Neural cell (in vitro differentiated cells): ENCODE measurements around the gene RCL1. TPM values are rescaled to one million over a fixed set of nuclear protein-coding genes. Genes with fewer than 3 reads are reported as not detected.

Experiments used
- H2AFZ ChIP-seq: fragments of 200-600, 300-800 bp; sonication (generic), shearing (Covaris generic); 2 replicates; pipeline ENCODE4 v1.6.0; 2014; ENCODE audit warnings: low read depth, mild to moderate bottlenecking, antibody characterized with exemption, low read length, moderate library complexity
- H3F3A ChIP-seq: fragments of 200-600 bp; shearing (Covaris generic); 2 replicates; pipeline ENCODE4 v1.6.1; 2016; ENCODE audit warnings: mild to moderate bottlenecking, moderate library complexity, mixed read lengths, antibody characterized with exemption, low read length; ENCODE audit not compliant: insufficient read depth, poor library complexity, severe bottlenecking
- H3K27ac ChIP-seq: fragments of 200-600, 300-800 bp; sonication (generic), shearing (Covaris generic); 2 replicates; pipeline ENCODE4 v1.5.1; 2014; ENCODE audit warnings: mild to moderate bottlenecking, low read length, moderate library complexity
- H3K27me3 ChIP-seq: fragments of 300-800, 200-600 bp; sonication (generic), shearing (Covaris generic); 2 replicates; pipeline ENCODE4 v1.6.0; 2014; ENCODE audit warnings: mild to moderate bottlenecking, low read depth, low read length, moderate library complexity; ENCODE audit not compliant: insufficient read depth
- H3K36me3 ChIP-seq: fragments of 300-800, 200-600 bp; sonication (generic), shearing (Covaris generic); 2 replicates; pipeline ENCODE4 v1.5.1; 2014; ENCODE audit warnings: mild to moderate bottlenecking, antibody characterized with exemption, low read length, moderate library complexity; ENCODE audit not compliant: insufficient read depth
- H3K4me2 ChIP-seq: fragments of 300-800, 200-600 bp; sonication (generic), shearing (Covaris generic); 2 replicates; pipeline ENCODE4 v1.6.0; 2014; ENCODE audit warnings: mild to moderate bottlenecking, low read length
- H3K4me3 ChIP-seq: fragments of 300-800, 200-600 bp; sonication (generic), shearing (Covaris generic); 2 replicates; pipeline ENCODE4 v1.5.1; 2014; ENCODE audit warnings: mild to moderate bottlenecking, low read length, moderate library complexity
- H3K79me2 ChIP-seq: fragments of 200-600 bp; shearing (Covaris generic); replicated peaks from 2 replicates; pipeline ENCODE4 v1.6.0; 2014; ENCODE audit warnings: mild to moderate bottlenecking, low read length, moderate library complexity; ENCODE audit not compliant: insufficient read depth
- H3K9ac ChIP-seq: fragments of 300-800, 200-600 bp; sonication (generic), shearing (Covaris generic); 2 replicates; pipeline ENCODE4 v1.6.1; 2016; ENCODE audit warnings: mild to moderate bottlenecking, low read length, mixed read lengths
- H3K9me2 ChIP-seq: fragments of 200-600 bp; shearing (Covaris generic); 2 replicates; pipeline ENCODE4 v1.6.1; 2016; ENCODE audit warnings: mild to moderate bottlenecking, low read length, mixed read lengths; ENCODE audit not compliant: insufficient read depth
- H3K9me3 ChIP-seq: fragments of 200-600, 300-800 bp; sonication (generic), shearing (Covaris generic); 2 replicates; pipeline ENCODE4 v1.6.1; 2016; ENCODE audit warnings: mild to moderate bottlenecking, mixed run types, low read length, moderate library complexity, mixed read lengths
- H4K20me1 ChIP-seq: fragments of 200-600 bp; shearing (Covaris generic); 2 replicates; pipeline ENCODE4 v1.6.1; 2016; ENCODE audit warnings: mild to moderate bottlenecking, mixed run types; ENCODE audit not compliant: insufficient read depth
- EP300 ChIP-seq: fragments of 450-650 bp; conservative IDR thresholded peaks from 2 replicates; pipeline ENCODE4 v1.6.1; 2014; ENCODE audit warnings: antibody characterized with exemption, mild to moderate bottlenecking, moderate library complexity; ENCODE audit not compliant: poor library complexity, severe bottlenecking
- EZH2 ChIP-seq: fragments of 200-600, 300-800 bp; shearing (Covaris generic), sonication (generic); IDR thresholded peaks from 2 replicates; pipeline ENCODE4 v1.6.1; 2014; ENCODE audit warnings: antibody characterized with exemption, low read length, borderline replicate concordance, mild to moderate bottlenecking; ENCODE audit not compliant: insufficient read depth, poor library complexity, severe bottlenecking
- MXI1 ChIP-seq: fragments of 450-650 bp; conservative IDR thresholded peaks from 2 replicates; pipeline ENCODE4 v1.6.1; 2014; ENCODE audit warnings: antibody characterized with exemption, mild to moderate bottlenecking; ENCODE audit not compliant: poor library complexity, severe bottlenecking
- POLR2AphosphoS5 ChIP-seq: IDR thresholded peaks from 2 replicates; pipeline ENCODE4 v1.6.1; 2012
- RAD21 ChIP-seq: fragments of 450-650 bp; conservative IDR thresholded peaks from 2 replicates; pipeline ENCODE4 v1.6.1; 2014; ENCODE audit warnings: antibody characterized with exemption, mild to moderate bottlenecking, moderate library complexity
- SMC3 ChIP-seq: fragments of 450-650 bp; conservative IDR thresholded peaks from 2 replicates; pipeline ENCODE4 v1.6.1; 2014; ENCODE audit warnings: antibody characterized with exemption, mild to moderate bottlenecking, moderate library complexity; ENCODE audit not compliant: poor library complexity
- TAF1 ChIP-seq: IDR thresholded peaks from 2 replicates; pipeline ENCODE4 v1.6.1; 2012; ENCODE audit warnings: low read depth
- polyA plus RNA-seq: library from polyadenylated mRNA; depleted of rRNA; stranded (reverse); fragments of >200 nt; gene quantifications from 2 replicates; pipeline ENCODE4 v1.2.3, GENCODE V29; 2014
- TF ChIP-seq, protein P1 (sequence below): fragments of 450-650 bp; IDR thresholded peaks from 2 replicates; pipeline ENCODE4 v1.5.1; 2014; ENCODE audit warnings: antibody characterized with exemption, mild to moderate bottlenecking, moderate library complexity; ENCODE audit not compliant: poor library complexity, severe bottlenecking
- TF ChIP-seq, protein P2 (sequence below): IDR thresholded peaks from 2 replicates; pipeline ENCODE4 v1.6.1; 2012; ENCODE audit warnings: borderline replicate concordance

Gene RCL1
- polyA plus RNA-seq, 1 donor from 2014 or later = 4.2 TPM

DNA sequence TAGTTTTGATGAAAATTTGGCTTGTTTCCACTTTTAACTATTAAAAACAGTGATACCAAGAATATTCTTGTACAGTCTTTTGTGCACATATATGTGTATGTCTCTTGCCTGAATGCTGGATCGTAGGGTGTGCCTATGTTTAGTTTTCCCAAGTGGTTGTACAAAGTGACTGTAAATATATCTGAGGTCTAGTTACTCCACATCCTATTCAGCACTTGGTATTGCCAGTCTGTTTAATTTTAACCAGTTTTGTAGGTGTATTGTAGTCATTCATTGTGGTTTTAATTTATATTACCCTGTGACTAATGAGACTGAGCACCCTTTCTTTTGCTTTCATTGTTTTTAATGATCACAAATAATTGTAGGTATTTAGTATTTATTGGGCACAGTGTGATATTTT lies 17.8 kb downstream of the RCL1 start:
- H3K27me3 ChIP-seq = no peaks in the 10 kb centered on the region
- no peaks in the 10 kb centered on the region for H3K9me2 ChIP-seq
- H3K36me3 ChIP-seq = no peaks in the 10 kb centered on the region
- H3K4me2 ChIP-seq = no peak overlapping the region
- H4K20me1 ChIP-seq = no peaks in the 10 kb centered on the region
- no peak overlapping the region for H3K4me3 ChIP-seq
- no peak overlapping the region for H2AFZ ChIP-seq
- TF ChIP-seq EP300 (no peak), TAF1 (no peak), POLR2AphosphoS5 (no peak), RAD21 (no peak)
- TF ChIP-seq, protein P1, sequence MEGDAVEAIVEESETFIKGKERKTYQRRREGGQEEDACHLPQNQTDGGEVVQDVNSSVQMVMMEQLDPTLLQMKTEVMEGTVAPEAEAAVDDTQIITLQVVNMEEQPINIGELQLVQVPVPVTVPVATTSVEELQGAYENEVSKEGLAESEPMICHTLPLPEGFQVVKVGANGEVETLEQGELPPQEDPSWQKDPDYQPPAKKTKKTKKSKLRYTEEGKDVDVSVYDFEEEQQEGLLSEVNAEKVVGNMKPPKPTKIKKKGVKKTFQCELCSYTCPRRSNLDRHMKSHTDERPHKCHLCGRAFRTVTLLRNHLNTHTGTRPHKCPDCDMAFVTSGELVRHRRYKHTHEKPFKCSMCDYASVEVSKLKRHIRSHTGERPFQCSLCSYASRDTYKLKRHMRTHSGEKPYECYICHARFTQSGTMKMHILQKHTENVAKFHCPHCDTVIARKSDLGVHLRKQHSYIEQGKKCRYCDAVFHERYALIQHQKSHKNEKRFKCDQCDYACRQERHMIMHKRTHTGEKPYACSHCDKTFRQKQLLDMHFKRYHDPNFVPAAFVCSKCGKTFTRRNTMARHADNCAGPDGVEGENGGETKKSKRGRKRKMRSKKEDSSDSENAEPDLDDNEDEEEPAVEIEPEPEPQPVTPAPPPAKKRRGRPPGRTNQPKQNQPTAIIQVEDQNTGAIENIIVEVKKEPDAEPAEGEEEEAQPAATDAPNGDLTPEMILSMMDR = no peak
- TF ChIP-seq, protein P2, sequence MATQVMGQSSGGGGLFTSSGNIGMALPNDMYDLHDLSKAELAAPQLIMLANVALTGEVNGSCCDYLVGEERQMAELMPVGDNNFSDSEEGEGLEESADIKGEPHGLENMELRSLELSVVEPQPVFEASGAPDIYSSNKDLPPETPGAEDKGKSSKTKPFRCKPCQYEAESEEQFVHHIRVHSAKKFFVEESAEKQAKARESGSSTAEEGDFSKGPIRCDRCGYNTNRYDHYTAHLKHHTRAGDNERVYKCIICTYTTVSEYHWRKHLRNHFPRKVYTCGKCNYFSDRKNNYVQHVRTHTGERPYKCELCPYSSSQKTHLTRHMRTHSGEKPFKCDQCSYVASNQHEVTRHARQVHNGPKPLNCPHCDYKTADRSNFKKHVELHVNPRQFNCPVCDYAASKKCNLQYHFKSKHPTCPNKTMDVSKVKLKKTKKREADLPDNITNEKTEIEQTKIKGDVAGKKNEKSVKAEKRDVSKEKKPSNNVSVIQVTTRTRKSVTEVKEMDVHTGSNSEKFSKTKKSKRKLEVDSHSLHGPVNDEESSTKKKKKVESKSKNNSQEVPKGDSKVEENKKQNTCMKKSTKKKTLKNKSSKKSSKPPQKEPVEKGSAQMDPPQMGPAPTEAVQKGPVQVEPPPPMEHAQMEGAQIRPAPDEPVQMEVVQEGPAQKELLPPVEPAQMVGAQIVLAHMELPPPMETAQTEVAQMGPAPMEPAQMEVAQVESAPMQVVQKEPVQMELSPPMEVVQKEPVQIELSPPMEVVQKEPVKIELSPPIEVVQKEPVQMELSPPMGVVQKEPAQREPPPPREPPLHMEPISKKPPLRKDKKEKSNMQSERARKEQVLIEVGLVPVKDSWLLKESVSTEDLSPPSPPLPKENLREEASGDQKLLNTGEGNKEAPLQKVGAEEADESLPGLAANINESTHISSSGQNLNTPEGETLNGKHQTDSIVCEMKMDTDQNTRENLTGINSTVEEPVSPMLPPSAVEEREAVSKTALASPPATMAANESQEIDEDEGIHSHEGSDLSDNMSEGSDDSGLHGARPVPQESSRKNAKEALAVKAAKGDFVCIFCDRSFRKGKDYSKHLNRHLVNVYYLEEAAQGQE = no peak
- H3K27ac ChIP-seq = no peak overlapping the region
- H3F3A ChIP-seq = no peaks in the 10 kb centered on the region
- H3K9me3 ChIP-seq = no peaks in the 10 kb centered on the region
- H3K9ac ChIP-seq = no peak overlapping the region
- H3K79me2 ChIP-seq = no peaks in the 10 kb centered on the region

DNA sequence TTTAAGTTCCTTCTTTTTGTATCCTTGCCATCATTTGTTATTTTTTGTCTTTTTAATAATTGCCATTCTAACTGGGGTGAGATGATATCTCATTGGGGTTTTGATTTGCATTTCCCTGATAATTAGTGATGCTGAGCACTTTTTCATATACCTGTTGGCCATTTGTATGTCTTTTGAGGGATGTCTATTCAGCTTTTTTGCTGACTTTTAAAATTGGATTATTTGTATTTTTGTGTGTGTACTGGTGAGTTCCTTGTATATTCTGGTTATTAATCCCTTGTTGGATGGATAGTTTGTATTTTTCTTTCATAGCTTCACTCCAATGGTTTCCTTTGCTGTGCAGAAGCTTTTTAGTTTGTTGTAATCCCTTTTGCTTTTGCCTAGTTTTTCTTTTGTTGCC lies 19.1 kb downstream of the RCL1 start:
- Histone ChIP-seq H3K9ac (no peak overlapping the region), H3K9me3 (no peaks in the 10 kb centered on the region), H3K27me3 (no peaks in the 10 kb centered on the region), H3K4me3 (no peak overlapping the region), H4K20me1 (no peaks in the 10 kb centered on the region), H3K27ac (no peak overlapping the region), H3K9me2 (no peaks in the 10 kb centered on the region), H3K36me3 (no peaks in the 10 kb centered on the region), H3F3A (no peaks in the 10 kb centered on the region), H3K79me2 (no peaks in the 10 kb centered on the region), H3K4me2 (no peak overlapping the region), H2AFZ (no peak overlapping the region)
- TF ChIP-seq POLR2AphosphoS5 = no peak
- no peak for TF ChIP-seq TAF1
- TF ChIP-seq, protein P1 = no peak
- TF ChIP-seq EP300 = no peak
- TF ChIP-seq RAD21 = no peak
- TF ChIP-seq, protein P2 = no peak
- TF ChIP-seq EZH2 = no peak
- no peak for TF ChIP-seq MXI1
- no peak for TF ChIP-seq SMC3
